ENCODE data around the gene BLM.

The BLM gene

GRCh38 chr15:90762109-90762508 is 45.0 kb downstream of the BLM start:
- H3K4me1 Mint-ChIP-seq = peaks cover 16% of the 10 kb centered on the region
- no peaks in the 10 kb centered on the region for H3K27me3 Mint-ChIP-seq (ENCODE audit: low read depth)
- no peak for TF ChIP-seq CTCF (IDR thresholded peaks at IDR 0.05; ENCODE audit: unreplicated experiment in 3 of 3)
- H3K27ac Mint-ChIP-seq = peak overlapping the region in 1 of 3 experiments; percentile 14
- H3K36me3 Mint-ChIP-seq (ENCODE audit: low read depth) = peaks cover 11% of the 10 kb centered on the region
- no peaks in the 10 kb centered on the region for H3K9me3 Mint-ChIP-seq
- no peak overlapping the region for H3K4me3 Mint-ChIP-seq

GRCh38 chr15:90763366-90764099 is 46.4 kb downstream of the BLM start:
- Mint-ChIP-seq H3K27me3 (ENCODE audit: low read depth) (no peaks in the 10 kb centered on the region), H3K4me1 (peaks cover 11% of the 10 kb centered on the region), H3K27ac (peak overlapping the region in 1 of 3 experiments; percentile 14), H3K4me3 (no peak overlapping the region), H3K9me3 (no peaks in the 10 kb centered on the region), H3K36me3 (ENCODE audit: low read depth) (peaks cover 16% of the 10 kb centered on the region)
- TF ChIP-seq CTCF (IDR thresholded peaks at IDR 0.05; ENCODE audit: unreplicated experiment in 3 of 3) = no peak

GRCh38 chr15:90765531-90765930 is 48.4 kb downstream of the BLM start:
- Mint-ChIP-seq H3K4me3 (no peak overlapping the region), H3K9me3 (no peaks in the 10 kb centered on the region), H3K27ac (no peak overlapping the region), H3K4me1 (peaks cover 11% of the 10 kb centered on the region), H3K36me3 (ENCODE audit: low read depth) (peaks cover 19% of the 10 kb centered on the region), H3K27me3 (ENCODE audit: low read depth) (no peaks in the 10 kb centered on the region)
- no peak for TF ChIP-seq CTCF (IDR thresholded peaks at IDR 0.05; ENCODE audit: unreplicated experiment in 3 of 3)

GRCh38 chr15:90765966-90766365 is 48.8 kb downstream of the BLM start:
- Mint-ChIP-seq H3K4me3 (no peak overlapping the region), H3K9me3 (no peaks in the 10 kb centered on the region), H3K4me1 (peaks cover 11% of the 10 kb centered on the region), H3K27ac (no peak overlapping the region), H3K36me3 (ENCODE audit: low read depth) (peaks cover 15% of the 10 kb centered on the region), H3K27me3 (ENCODE audit: low read depth) (no peaks in the 10 kb centered on the region)
- TF ChIP-seq CTCF (IDR thresholded peaks at IDR 0.05; ENCODE audit: unreplicated experiment in 3 of 3) = no peak

GRCh38 chr15:90769375-90769774 is 52.2 kb downstream of the BLM start:
- Mint-ChIP-seq H3K4me3 (no peak overlapping the region), H3K4me1 (no peaks in the 10 kb centered on the region), H3K9me3 (no peaks in the 10 kb centered on the region), H3K27me3 (ENCODE audit: low read depth) (no peaks in the 10 kb centered on the region), H3K36me3 (ENCODE audit: low read depth) (peaks cover 14% of the 10 kb centered on the region), H3K27ac (no peak overlapping the region)
- no peak for TF ChIP-seq CTCF (IDR thresholded peaks at IDR 0.05; ENCODE audit: unreplicated experiment in 3 of 3)

GRCh38 chr15:90773485-90773884 is 56.3 kb downstream of the BLM start:
- Mint-ChIP-seq H3K27ac (no peak overlapping the region), H3K27me3 (ENCODE audit: low read depth) (no peaks in the 10 kb centered on the region), H3K9me3 (no peaks in the 10 kb centered on the region), H3K36me3 (ENCODE audit: low read depth) (peaks cover 26% of the 10 kb centered on the region), H3K4me1 (no peaks in the 10 kb centered on the region), H3K4me3 (no peak overlapping the region)
- TF ChIP-seq CTCF (IDR thresholded peaks at IDR 0.05; ENCODE audit: unreplicated experiment in 3 of 3) = no peak
